Measurements from ENCODE around the gene ATP5F1D.

Gene ATP5F1D

DNA sequence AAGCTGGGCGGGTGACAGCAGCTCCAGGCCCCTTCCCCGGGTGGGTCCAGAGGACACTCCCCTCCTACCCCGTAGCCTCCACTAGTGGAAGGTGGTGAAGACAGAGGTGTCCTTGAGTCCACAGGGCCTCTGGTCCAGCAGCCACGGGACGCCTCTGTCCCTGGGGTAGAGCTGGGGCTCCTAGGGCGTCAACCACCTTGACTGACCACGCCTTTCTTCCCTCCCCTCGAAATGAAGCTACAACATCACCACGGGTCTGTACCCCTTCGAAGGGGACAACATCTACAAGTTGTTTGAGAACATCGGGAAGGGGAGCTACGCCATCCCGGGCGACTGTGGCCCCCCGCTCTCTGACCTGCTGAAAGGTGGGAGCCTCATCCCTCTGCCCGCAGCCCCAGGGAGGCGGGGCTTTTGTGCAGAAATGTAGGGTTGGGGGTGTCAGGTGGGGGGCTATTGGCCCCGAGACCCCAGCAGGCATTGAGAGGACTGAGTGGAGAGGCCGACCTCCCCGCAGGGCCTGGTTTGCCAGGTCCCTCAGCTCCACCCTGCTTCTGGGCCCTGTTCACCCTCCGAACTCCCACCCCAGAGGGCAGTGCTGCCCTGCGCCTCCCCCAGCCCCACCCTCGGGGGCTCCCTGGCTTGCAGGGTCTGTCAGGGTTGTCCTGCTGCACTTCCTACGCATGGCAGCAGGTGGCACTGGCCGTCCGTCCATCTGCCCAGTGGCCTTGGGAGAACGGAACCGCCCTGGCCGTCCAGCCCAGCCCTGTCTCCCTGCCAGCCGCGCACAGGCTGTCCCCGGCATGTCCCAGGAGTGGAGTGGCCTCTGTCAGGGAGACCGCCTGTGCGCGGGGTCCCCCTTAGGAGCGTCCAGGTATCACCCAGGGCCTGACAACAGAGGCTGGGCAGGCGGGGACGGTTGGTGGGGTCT is 20.3 kb upstream of the ATP5F1D start:
- no peak for DNase-seq (ENCODE audit: low read depth, low spot score)

DNA sequence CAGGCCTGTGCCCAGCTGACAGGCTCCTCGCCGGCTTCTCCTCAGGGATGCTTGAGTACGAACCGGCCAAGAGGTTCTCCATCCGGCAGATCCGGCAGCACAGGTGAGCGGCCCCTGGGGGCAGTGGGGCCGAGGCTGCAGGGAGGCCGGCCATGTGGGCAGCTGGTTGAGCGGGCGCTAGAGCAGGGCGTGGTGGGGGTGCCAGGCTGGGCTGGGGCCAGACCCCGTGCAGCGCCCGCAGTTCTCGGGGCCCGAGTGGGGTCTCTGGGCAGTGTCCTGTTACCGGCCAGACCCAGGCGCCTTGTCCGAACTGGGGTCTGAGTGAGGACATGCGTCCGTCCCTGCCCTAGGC is 19.7 kb upstream of the ATP5F1D start:
- no peak for DNase-seq (ENCODE audit: low read depth, low spot score)

DNA sequence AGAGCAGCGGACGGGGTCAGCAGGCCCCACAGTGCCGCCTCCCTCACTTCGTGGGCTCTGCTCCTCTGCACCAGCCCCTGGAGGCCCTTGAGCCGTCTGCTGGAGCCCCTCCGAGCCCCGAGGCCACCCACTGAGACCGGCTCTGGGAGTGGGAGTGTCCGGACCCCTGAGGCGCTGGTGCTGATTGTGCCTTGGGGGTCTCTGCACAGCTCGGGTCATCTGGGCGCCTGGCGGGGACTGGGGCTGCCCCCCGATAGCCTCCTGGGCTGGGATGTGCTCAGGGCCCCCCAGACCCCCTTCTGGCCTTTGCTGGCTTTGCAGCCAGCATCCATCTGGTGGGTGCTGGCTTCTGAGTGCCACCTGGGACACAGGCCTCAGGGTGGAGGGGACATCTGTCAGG is 19.2 kb upstream of the ATP5F1D start:
- no peak for DNase-seq (ENCODE audit: low read depth, low spot score)

DNA sequence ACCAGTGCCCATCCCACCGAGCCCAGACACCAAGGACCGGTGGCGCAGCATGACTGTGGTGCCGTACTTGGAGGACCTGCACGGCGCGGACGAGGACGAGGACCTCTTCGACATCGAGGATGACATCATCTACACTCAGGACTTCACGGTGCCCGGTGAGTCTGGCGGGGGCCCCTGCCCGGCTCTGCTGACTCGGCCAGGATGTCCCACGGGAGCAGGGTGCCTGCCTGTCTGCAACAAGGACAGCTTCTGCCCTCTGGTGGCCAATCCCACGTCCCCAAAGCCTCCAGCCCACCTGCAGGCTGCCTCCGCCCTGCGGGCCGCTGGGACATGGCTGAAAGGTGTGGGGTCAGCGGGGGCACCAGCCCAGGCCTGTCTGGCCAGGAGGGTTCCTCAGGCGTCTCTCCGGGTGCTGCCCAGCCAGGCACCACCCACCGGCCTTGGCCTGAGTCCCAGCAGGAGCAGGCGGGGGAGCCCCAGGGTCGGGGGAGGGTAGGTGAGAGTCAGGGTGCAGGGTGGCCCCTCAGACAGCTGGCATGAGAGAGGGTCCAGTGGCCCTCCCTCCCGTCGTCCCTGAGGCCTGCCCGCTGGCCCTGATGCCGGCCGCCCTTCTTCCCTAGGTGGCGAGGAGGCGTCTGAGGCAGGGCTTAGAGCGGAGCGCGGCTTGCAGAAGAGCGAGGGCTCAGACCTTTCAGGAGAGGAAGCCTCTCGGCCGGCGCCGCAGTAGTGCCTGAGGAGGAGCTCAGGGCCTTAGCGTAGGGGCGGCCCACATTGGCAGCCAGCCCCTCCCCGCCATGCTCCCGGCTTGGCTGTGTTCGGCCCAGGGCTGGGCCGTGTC is 18.3 kb upstream of the ATP5F1D start:
- no peak for DNase-seq (ENCODE audit: low read depth, low spot score)

GRCh38 chr19:1224047-1224825 is 17.3 kb upstream of the ATP5F1D start:
- no peak for DNase-seq (ENCODE audit: low read depth, low spot score)

- DNase-seq (ENCODE audit: low read depth, low spot score): no peak
Observed at GRCh38 chr19:1224847-1225246, 16.7 kb upstream of the ATP5F1D start.

- DNase-seq (ENCODE audit: low read depth, low spot score): no peak
Observed at GRCh38 chr19:1225440-1226226, 15.9 kb upstream of the ATP5F1D start.

DNA sequence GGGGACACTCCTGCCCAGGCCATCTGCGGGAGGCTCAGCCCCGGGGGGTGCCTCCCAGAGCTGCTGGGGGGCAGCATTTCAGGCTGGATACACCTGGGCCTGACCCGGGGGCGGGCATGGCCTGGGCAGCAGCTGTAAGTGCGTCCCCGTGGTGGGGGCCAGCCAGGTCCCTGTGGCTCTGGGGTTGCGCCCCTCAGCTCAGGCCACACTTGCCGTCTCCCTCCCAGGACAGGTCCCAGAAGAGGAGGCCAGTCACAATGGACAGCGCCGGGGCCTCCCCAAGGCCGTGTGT is 15.4 kb upstream of the ATP5F1D start:
- no peak for DNase-seq (ENCODE audit: low read depth, low spot score)

DNA sequence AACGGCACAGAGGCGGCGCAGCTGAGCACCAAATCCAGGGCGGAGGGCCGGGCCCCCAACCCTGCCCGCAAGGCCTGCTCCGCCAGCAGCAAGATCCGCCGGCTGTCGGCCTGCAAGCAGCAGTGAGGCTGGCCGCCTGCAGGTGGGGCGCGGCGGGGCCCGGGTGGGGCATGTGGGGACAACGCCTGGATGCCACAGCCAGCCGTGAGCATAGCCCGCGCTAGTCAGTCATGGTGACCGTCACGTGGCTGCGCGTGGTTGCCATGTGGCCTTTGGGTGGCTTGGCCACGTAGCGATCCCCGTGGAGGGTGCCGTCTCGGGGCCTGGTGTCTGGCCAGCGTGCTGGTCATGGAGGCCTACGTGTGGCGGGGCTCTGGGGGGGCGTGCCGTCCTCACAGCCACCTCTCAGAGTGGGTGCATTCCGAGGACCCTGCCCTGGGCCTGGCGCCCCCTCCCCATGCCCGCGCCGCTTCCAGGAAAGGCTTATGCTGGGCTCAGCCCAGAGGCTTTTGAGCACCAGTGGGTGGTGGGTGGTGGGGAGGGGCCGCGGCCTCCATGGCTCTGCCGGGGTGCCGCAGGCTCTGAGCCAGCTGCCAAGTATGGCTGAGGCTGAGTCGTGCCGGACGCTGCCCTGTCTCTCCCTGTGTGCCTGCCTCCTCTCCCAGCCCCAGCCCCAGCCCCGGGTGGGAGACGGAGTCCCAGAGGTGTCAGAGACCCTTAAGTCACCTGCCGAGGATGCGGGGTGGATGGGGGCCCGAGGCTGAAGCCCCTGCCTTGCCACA is 14.8 kb upstream of the ATP5F1D start:
- DNase-seq (ENCODE audit: low read depth, low spot score): no peak

DNA sequence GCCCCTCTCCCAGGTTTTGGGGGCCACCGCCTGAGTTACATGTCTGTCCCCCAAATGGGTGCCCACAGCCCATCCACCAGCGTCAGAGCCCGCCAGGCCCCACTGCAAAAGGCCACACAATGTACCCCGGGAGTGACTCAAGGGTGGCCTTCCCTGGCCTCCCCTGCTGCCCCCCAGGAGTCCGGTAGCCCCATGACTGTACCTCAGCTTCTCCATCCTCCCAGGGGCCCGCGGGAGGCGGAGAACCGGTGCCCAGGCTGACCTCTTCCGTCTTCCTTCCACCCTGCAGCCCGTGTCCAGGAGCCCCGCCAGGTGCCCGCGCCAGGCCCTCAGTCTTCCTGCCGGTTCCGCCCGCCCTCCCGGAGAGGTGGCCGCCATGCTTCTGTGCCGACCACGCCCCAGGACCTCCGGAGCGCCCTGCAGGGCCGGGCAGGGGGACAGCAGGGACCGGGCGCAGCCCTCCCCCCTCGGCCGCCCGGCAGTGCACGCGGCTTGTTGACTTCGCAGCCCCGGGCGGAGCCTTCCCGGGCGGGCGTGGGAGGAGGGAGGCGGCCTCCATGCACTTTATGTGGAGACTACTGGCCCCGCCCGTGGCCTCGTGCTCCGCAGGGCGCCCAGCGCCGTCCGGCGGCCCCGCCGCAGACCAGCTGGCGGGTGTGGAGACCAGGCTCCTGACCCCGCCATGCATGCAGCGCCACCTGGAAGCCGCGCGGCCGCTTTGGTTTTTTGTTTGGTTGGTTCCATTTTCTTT is 14.1 kb upstream of the ATP5F1D start:
- DNase-seq (ENCODE audit: low read depth, low spot score): no peak

DNA sequence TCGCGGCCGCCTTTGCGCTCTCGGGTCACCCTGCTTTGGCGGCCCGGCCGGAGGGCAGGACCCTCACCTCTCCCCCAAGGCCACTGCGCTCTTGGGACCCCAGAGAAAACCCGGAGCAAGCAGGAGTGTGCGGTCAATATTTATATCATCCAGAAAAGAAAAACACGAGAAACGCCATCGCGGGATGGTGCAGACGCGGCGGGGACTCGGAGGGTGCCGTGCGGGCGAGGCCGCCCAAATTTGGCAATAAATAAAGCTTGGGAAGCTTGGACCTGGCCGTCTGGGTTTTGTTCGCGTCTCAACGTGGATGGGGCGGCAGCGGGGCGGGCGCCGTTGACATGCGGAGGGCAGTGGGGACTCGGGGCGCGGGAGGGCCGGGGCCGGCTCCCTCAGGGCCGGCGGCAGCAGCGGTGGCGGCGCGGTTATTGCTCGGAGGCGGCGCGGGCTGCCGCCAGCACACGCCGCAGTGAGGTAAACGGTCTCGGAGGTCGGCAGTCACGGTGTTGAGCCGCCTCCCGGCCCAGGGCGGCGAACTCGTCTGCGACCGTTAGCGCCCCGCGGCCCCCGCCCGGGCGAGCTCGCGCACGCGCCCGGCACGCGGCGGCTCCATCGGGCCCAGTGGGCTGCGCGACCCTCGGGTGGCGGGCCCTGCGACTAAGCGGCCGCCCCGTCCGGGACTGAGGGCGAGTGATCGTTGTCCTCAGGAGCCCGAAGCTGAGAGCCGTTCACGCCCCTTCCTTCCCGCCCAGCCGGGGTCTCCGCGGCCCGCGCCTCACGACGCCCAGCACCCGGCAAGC is 13.2 kb upstream of the ATP5F1D start:
- DNase-seq (ENCODE audit: low read depth, low spot score): no peak

DNA sequence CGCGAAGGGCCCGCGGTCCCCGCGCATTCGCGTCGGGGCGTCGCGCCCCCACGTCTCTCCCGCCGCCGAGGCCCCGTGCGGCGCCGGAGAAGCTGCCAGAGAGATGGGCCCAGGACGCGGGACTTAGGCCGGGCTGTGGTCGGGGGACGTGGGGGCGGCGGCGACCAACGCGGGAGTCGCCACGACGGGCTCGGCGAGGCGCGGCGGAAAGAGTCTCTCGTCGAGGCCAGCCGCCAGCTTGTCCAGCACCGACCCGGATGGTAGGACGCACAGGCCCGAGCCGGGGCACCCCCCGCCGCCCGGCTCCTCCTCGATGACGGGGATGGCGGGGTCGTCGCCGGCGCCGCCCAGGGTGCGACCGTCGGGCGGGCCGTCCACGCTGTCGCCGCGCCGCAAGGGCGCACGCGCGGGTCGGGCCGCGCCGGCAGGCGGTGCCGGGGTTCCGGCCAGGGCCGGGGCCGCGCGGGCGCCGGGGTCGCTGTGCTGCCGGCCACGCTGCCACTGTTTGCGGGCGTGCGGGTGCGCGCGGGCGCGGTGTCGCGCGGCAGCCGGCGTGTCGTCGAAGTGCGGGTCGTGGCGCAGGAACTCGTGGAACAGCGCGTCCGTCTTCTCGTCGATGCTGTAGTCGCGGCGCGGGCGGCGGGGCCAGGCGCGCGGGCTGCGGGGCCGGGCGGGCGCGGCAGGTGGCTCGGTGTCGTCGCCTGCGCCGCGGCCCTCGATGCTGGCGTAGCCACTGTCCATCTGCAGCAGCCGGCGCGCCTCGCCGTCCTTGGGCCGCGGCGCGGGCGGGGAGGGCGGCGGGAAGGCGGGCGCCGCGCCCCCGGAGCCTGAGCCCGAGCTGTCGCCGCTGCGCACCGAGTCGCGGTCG is 12.3 kb upstream of the ATP5F1D start:
- DNase-seq (ENCODE audit: low read depth, low spot score): no peak

- DNase-seq (ENCODE audit: low read depth, low spot score): no peak
Observed at GRCh38 chr19:1229924-1230782, 11.4 kb upstream of the ATP5F1D start.

DNA sequence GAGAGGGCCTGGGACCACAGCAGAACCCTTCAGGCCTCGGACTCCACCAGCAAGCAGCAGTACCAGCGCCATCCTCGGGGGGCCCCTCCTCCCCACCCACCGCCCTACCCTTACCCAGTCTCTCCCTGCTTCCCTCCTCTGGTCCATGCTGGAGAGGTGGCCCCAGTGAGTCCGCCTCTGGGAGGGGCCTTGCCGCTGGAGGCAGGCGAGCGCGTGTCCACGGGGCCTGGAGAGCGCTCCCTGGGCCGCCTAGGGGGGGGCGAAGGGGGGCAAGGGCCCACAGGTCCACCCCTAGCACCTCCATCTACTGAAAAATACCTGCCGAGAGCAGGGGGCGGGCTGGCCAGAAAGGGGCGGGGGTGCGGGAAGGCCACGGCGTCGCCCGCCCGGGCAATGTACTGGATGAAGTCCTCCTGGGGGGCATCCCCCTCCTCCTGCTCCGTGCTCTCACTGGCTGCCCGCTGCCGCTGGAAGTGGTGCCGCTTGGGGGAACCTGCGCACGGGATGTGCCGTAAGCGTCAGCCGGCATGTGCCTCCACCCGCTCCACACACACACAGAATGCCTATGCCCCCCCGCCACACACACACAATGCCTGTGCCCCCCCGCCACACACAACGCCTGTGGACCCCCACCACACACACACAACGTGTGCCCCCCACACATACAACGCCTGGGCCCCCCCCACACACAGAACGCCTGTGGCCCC is 10.6 kb upstream of the ATP5F1D start:
- no peak for DNase-seq (ENCODE audit: low read depth, low spot score)

GRCh38 chr19:1231729-1232637 is 9.6 kb upstream of the ATP5F1D start:
- DNase-seq (ENCODE audit: low read depth, low spot score): no peak

Data from smooth muscle cell of the brain vasculature (primary cell).